Panc1 (cell line): ENCODE results near the gene BTNL8. TPM values are rescaled to one million over a fixed set of nuclear protein-coding genes. Genes with fewer than 3 reads are reported as not detected.

Experiments used
- ATAC-seq: fragments of 200-7000 bp; cut with Tn5 transposase; 2 replicates; pipeline ENCODE4 v1.9.1; 2020; ENCODE audit warnings: mild to moderate bottlenecking, moderate library complexity
- BruUV-seq: library from RNA; stranded (reverse); fragments of 400-500 nt; replicated peaks from 2 replicates; lab custom pipeline; 2021; lab: Mats Ljungman, UMichigan
- CTCF ChIA-PET: fragments of 300-600 bp; sonication (Branson Sonifier 250); formaldehyde crosslinking; loops from one replicate; lab custom pipeline; 2022; ENCODE audit warnings: antibody characterized with exemption; lab: Charles Lee
- POLR2A ChIA-PET: fragments of 300-600 bp; sonication (Branson Sonifier 250); formaldehyde crosslinking; loops from one replicate; lab custom pipeline; 2022; ENCODE audit warnings: antibody characterized with exemption; lab: Charles Lee
- DNase-seq: peaks from one replicate; pipeline ENCODE4 v3.0.0-alpha.2; 2010; ENCODE audit warnings: low read depth, low spot score
- H3K27ac ChIP-seq: 2 replicates; pipeline ENCODE4 v1.5.1; 2011; ENCODE audit warnings: mild to moderate bottlenecking, low read length, inconsistent platforms
- H3K27me3 ChIP-seq: fragments of 200-500 bp; sonication (Bioruptor generic); 2 replicates; pipeline ENCODE4 v1.6.0; 2014; ENCODE audit warnings: low read length, inconsistent platforms; ENCODE audit not compliant: control insufficient read depth, insufficient read depth
- H3K36me3 ChIP-seq: fragments of 200-500 bp; sonication (Bioruptor generic); 2 replicates; pipeline ENCODE4 v1.5.1; 2014; ENCODE audit warnings: inconsistent platforms, mild to moderate bottlenecking, low read length, moderate library complexity; ENCODE audit not compliant: control insufficient read depth, insufficient read depth
- H3K4me1 ChIP-seq: 2 replicates; pipeline ENCODE4 v1.5.1; 2011; ENCODE audit warnings: inconsistent platforms, mild to moderate bottlenecking, low read length, moderate library complexity; ENCODE audit not compliant: control insufficient read depth, insufficient read depth
- H3K4me3 ChIP-seq, 2 experiments: 2 replicates each; pipeline ENCODE4 v1.5.1; 2011 to 2012; ENCODE audit warnings: low read depth in 2 of 2, low read length in 2 of 2, mild to moderate bottlenecking in 2 of 2, inconsistent platforms in 1 of 2, moderate library complexity in 1 of 2
- H3K9me3 ChIP-seq: fragments of 200-500 bp; sonication (Bioruptor generic); 2 replicates; pipeline ENCODE4 v1.5.1; 2014; ENCODE audit warnings: low read depth, mild to moderate bottlenecking, inconsistent platforms, low read length, moderate library complexity; ENCODE audit not compliant: control insufficient read depth, insufficient read depth
- CTCF ChIP-seq: fragments of 450-650 bp; IDR thresholded peaks from 2 replicates; pipeline ENCODE4 v1.5.1; 2017; ENCODE audit warnings: mild to moderate bottlenecking
- POLR2AphosphoS5 ChIP-seq: IDR thresholded peaks from 2 replicates; pipeline ENCODE4 v1.6.1; 2012; ENCODE audit warnings: mild to moderate bottlenecking, low read depth, low read length, moderate library complexity
- REST ChIP-seq, 2 experiments: IDR thresholded peaks; 2 replicates each; pipeline ENCODE4 v1.6.1; 2011 to 2012; ENCODE audit warnings: low read depth in 2 of 2, control low read depth in 1 of 2, low read length in 1 of 2, mild to moderate bottlenecking in 1 of 2, moderate library complexity in 1 of 2; ENCODE audit not compliant: insufficient read depth in 1 of 2
- SIN3A ChIP-seq: IDR thresholded peaks from 2 replicates; pipeline ENCODE4 v1.6.1; 2012; ENCODE audit warnings: low read depth, mild to moderate bottlenecking, low read length, moderate library complexity, borderline replicate concordance; ENCODE audit not compliant: insufficient read depth
- TCF7L2 ChIP-seq: IDR thresholded peaks from 2 replicates; pipeline ENCODE4 v1.6.1; 2011; ENCODE audit warnings: mild to moderate bottlenecking, low read depth, low read length, inconsistent platforms
- in situ Hi-C: cut with HindIII; loops from 2 replicates; pipeline ENCODE4 v1.10.0; 2016; ENCODE audit warnings: low sequenced_read_pairs, low pct_unique_long_range_greater_than_20kb
- intact Hi-C: fragments of 100-400 bp; cut with micrococcal nuclease; formaldehyde crosslinking; loops from one replicate; pipeline ENCODE4 v1.10.0; 2022; ENCODE audit not compliant: unreplicated experiment
- total RNA-seq: library from RNA; stranded (reverse); gene quantifications from one replicate; pipeline ENCODE4 v1.2.1, GENCODE V29; 2021; ENCODE audit not compliant: unreplicated experiment

The BTNL8 gene
- total RNA-seq, 1 experiment from 2014 or later = not detected

GRCh38 chr5:180868960-180869359 lies 30.0 kb upstream of the BTNL8 start:
- H3K27ac ChIP-seq = no peak overlapping the region
- H3K27me3 ChIP-seq = no peaks in the 10 kb centered on the region
- ChIA-PET POLR2A (no interaction called here), CTCF (interaction anchor here (0.5 to 1.5 kb wide), 7 partner anchors 23 to 299 kb away, joined by 3 to 6 read pairs (median 4); no protein-coding TSS in a partner anchor)
- DNase-seq (peak; percentile 79), ATAC-seq (peak; percentile 95)
- no peaks in the 10 kb centered on the region for H3K9me3 ChIP-seq
- no peaks in the 10 kb centered on the region for H3K4me1 ChIP-seq
- H3K36me3 ChIP-seq = no peaks in the 10 kb centered on the region
- intact Hi-C loops (loop anchor here (5.0 kb wide), 3 partner anchors 173 to 298 kb away; partner anchors contain the start of gene BTNL9), in situ Hi-C loops (no loop called here)
- BruUV-seq = no TSS peak
- TF ChIP-seq SIN3A = no peak
- TF ChIP-seq CTCF = peak; percentile 90
- no peak for TF ChIP-seq TCF7L2
- TF ChIP-seq REST (IDR thresholded peaks at IDR 0.05; ENCODE audit: insufficient read depth in 1 of 2, low read depth in 2 of 2, low read length in 1 of 2) = no peak
- TF ChIP-seq POLR2AphosphoS5 = no peak; the same call in 1 of the 2 replicates
- H3K4me3 ChIP-seq = no peak overlapping the region

GRCh38 chr5:180869587-180869986 lies 29.4 kb upstream of the BTNL8 start:
- TF ChIP-seq TCF7L2 (no peak), CTCF (no peak), POLR2AphosphoS5 (no peak), SIN3A (no peak), REST (IDR thresholded peaks at IDR 0.05; ENCODE audit: insufficient read depth in 1 of 2, low read depth in 2 of 2, low read length in 1 of 2) (no peak)
- BruUV-seq = no TSS peak
- no peak overlapping the region for H3K4me3 ChIP-seq
- H3K27ac ChIP-seq = no peak overlapping the region
- ChIA-PET CTCF (interaction anchor here (0.5 to 1.5 kb wide), 4 partner anchors 174 to 298 kb away, joined by 3 to 4 read pairs (median 4); no protein-coding TSS in a partner anchor), POLR2A (interaction anchor here (0.6 kb wide), 1 partner anchor 248 kb away, joined by 4 read pairs; no protein-coding TSS in a partner anchor)
- no peaks in the 10 kb centered on the region for H3K27me3 ChIP-seq
- intact Hi-C loops (loop anchor here (5.0 kb wide), 3 partner anchors 173 to 298 kb away; partner anchors contain the start of gene BTNL9), in situ Hi-C loops (no loop called here)
- no peaks in the 10 kb centered on the region for H3K4me1 ChIP-seq
- H3K9me3 ChIP-seq = no peaks in the 10 kb centered on the region
- DNase-seq (no peak), ATAC-seq (no peak)
- no peaks in the 10 kb centered on the region for H3K36me3 ChIP-seq
